Measurements from ENCODE around the gene GCNT3.

DNA sequence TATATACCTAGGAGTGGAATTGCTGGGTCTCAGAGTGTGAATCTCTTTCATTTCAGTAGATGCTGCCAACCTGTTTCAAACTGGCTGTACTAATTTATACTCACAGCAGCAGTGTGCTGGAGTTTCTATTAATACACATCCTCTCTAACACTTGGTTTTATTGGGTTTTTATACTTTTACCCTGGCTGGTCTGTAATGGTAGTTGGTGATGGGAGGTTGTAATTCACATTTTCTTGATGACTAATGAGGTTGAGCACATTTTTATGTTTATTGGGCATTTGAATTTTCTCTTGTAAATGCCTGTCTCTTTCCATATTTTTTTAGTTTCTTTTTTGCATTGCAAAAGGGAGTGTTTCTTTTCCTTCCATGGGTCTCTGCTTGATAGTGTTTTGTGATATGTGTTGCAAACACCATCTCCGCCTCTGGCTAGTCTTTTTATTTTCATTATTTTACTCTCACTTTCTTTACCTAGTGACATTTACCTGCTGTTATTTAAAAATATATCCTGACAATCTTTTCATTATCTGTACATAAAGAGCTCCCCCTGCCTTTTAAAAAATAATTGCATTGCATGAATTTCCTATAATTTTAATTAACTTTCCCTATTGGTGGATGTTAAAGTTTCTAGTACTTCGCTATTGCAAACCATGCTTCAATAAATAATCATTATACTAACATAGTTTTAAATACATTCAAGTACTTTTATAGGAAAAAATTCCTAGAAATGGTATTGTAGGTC is 49.0 kb upstream of the GCNT3 start:
- TF ChIP-seq, protein P1, sequence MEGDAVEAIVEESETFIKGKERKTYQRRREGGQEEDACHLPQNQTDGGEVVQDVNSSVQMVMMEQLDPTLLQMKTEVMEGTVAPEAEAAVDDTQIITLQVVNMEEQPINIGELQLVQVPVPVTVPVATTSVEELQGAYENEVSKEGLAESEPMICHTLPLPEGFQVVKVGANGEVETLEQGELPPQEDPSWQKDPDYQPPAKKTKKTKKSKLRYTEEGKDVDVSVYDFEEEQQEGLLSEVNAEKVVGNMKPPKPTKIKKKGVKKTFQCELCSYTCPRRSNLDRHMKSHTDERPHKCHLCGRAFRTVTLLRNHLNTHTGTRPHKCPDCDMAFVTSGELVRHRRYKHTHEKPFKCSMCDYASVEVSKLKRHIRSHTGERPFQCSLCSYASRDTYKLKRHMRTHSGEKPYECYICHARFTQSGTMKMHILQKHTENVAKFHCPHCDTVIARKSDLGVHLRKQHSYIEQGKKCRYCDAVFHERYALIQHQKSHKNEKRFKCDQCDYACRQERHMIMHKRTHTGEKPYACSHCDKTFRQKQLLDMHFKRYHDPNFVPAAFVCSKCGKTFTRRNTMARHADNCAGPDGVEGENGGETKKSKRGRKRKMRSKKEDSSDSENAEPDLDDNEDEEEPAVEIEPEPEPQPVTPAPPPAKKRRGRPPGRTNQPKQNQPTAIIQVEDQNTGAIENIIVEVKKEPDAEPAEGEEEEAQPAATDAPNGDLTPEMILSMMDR (conservative IDR thresholded peaks at IDR 0.05 in 1 of 2, IDR thresholded peaks at IDR 0.05 in 1 of 2; ENCODE audit: extremely low read depth in 1 of 2, insufficient read depth in 1 of 2, low read depth in 1 of 2, low read length in 2 of 2) = peak; percentile 15 to 30
- no peak for TF ChIP-seq EZH2 (IDR thresholded peaks at IDR 0.05; ENCODE audit: borderline replicate concordance, low read length)

Measured in mammary epithelial cell (primary cell).